Middle frontal gyrus (tissue), 1 donor: ENCODE data around the gene TRIM54.
"Not testable (repeated sequence)": the region's sequence is repeated elsewhere in the genome, so short reads cannot be mapped to it uniquely, and the experiment has no call there.

Source experiments
- DNase-seq: peaks from one replicate; pipeline ENCODE4 v3.0.0-alpha.2; 2015; ENCODE audit warnings: low spot score; ENCODE audit errors: extremely low spot score

The TRIM54 gene

GRCh38 chr2:27256855-27257454 is 25.3 kb upstream of the TRIM54 start:
- no peak for DNase-seq

GRCh38 chr2:27258051-27258450 is 24.2 kb upstream of the TRIM54 start:
- no peak for DNase-seq

- DNase-seq, result no peak
Observed at GRCh38 chr2:27261241-27261925, 20.8 kb upstream of the TRIM54 start.

GRCh38 chr2:27261926-27262298 is 20.3 kb upstream of the TRIM54 start:
- DNase-seq, result no peak

- DNase-seq, result peak; percentile 58
Observed at GRCh38 chr2:27262379-27263286, 19.6 kb upstream of the TRIM54 start, which contains the start of gene SLC30A3. Gene SLC30A3, minus strand, starts transcription at chr2:27263047. Its CDS starts 141 bp downstream, at chr2:27262906.

GRCh38 chr2:27263287-27264252 is 18.7 kb upstream of the TRIM54 start:
- no peak for DNase-seq

GRCh38 chr2:27264253-27264752 is 17.9 kb upstream of the TRIM54 start:
- DNase-seq, result no peak

GRCh38 chr2:27264753-27265535 is 17.3 kb upstream of the TRIM54 start:
- no peak for DNase-seq

GRCh38 chr2:27265536-27265870 is 16.7 kb upstream of the TRIM54 start:
- DNase-seq, result no peak

- not testable (repeated sequence) for DNase-seq
Observed at GRCh38 chr2:27268296-27268695, 13.9 kb upstream of the TRIM54 start.

GRCh38 chr2:27270131-27270530 is 12.1 kb upstream of the TRIM54 start:
- no peak for DNase-seq

GRCh38 chr2:27270670-27271069 is 11.6 kb upstream of the TRIM54 start:
- no peak for DNase-seq

- DNase-seq, result no peak
Observed at GRCh38 chr2:27271631-27272340, 10.4 kb upstream of the TRIM54 start.

- DNase-seq, result not testable (repeated sequence)
Observed at GRCh38 chr2:27272537-27273522, 9.4 kb upstream of the TRIM54 start.

- DNase-seq, result no peak
Observed at GRCh38 chr2:27275211-27276150, 6.7 kb upstream of the TRIM54 start, which contains the start of gene DNAJC5G. Gene DNAJC5G, plus strand, starts transcription at chr2:27275433. Its CDS starts 1,296 bp downstream, at chr2:27276729.

- DNase-seq, result no peak
Observed at GRCh38 chr2:27278010-27278409, 4.2 kb upstream of the TRIM54 start.

GRCh38 chr2:27280826-27281225 is 1.4 kb upstream of the TRIM54 start:
- DNase-seq, result no peak
